A549 (cell line): Measurements from ENCODE around the gene DDX39B. TPM values are rescaled to one million over a fixed set of nuclear protein-coding genes. Genes with fewer than 3 reads are reported as not detected.

Experiments
- ATAC-seq, 2 experiments: fragments of 200-7000 bp in 1 of 2; fragments of >200 bp in 1 of 2; cut with Nextera tagmentation in 1 of 2; cut with Tn5 transposase in 1 of 2; 3 replicates each; pipeline versions ENCODE4 v1.8.0 to v1.9.1; 2018 to 2020; ENCODE audit warnings: mild to moderate bottlenecking in 1 of 2, moderate library complexity in 1 of 2
- CTCF ChIA-PET: fragments of 300-600 bp; sonication (Branson Sonifier 250); formaldehyde crosslinking; extraction: SDS; loops from one replicate; lab custom pipeline; 2021; ENCODE audit warnings: antibody characterized with exemption, inconsistent platforms; lab: Yijun Ruan, JAX
- POLR2A ChIA-PET: fragments of 350-600 bp; formaldehyde crosslinking; extraction: SDS; loops from one replicate; lab custom pipeline; 2021; ENCODE audit warnings: antibody characterized with exemption, inconsistent platforms; lab: Yijun Ruan, JAX
- DNase-seq, 2 experiments: peaks; one replicate each; pipeline versions ENCODE4 v3.0.0 to v3.0.0-alpha.2; 2011 to 2016; ENCODE audit warnings: low read depth in 1 of 2, low spot score in 1 of 2
- FAIRE-seq: peaks from 2 replicates; lab custom pipeline; 2011; peaks lifted over from hg19 to GRCh38; lab: Jason Lieb, UNC
- H3K27ac ChIP-seq, 2 experiments: fragments of >200 bp; sonication (Bioruptor Twin); formaldehyde crosslinking; 3 replicates each; pipeline ENCODE4 v1.5.1; 2016 to 2017
- H3K4me1 ChIP-seq: fragments of >200 bp; sonication (Bioruptor Twin); formaldehyde crosslinking; 3 replicates; pipeline ENCODE4 v1.6.1; 2016
- H3K4me2 ChIP-seq: fragments of >200 bp; sonication (Bioruptor Twin); formaldehyde crosslinking; 3 replicates; pipeline ENCODE4 v1.6.1; 2016
- H3K4me3 ChIP-seq: fragments of >200 bp; sonication (Bioruptor Twin); formaldehyde crosslinking; 3 replicates; pipeline ENCODE4 v1.5.1; 2016
- H3K9me3 ChIP-seq: fragments of >200 bp; sonication (Bioruptor Twin); formaldehyde crosslinking; 3 replicates; pipeline ENCODE4 v1.6.1; 2016
- EHF ChIP-seq: fragments of 250-450 bp; sonication (Bioruptor Pico); IDR thresholded peaks from 2 replicates; pipeline ENCODE4 v1.5.0; 2020; ENCODE audit warnings: mild to moderate bottlenecking
- EP300 ChIP-seq, 2 experiments: fragments of >200 bp; sonication (Bioruptor Twin); formaldehyde crosslinking; IDR thresholded peaks; 2 replicates in 1 of 2; 3 replicates in 1 of 2; pipeline ENCODE4 v1.6.1; 2016 to 2017
- FOSB ChIP-seq: fragments of 250-450 bp; sonication (Bioruptor Pico); IDR thresholded peaks from 2 replicates; pipeline ENCODE4 v1.5.0; 2020; ENCODE audit warnings: mild to moderate bottlenecking, moderate library complexity
- FOSL2 ChIP-seq, 2 experiments: fragments of 450-650 bp in 1 of 2; fragments of >200 bp in 1 of 2; sonication (Bioruptor Twin) in 1 of 2; formaldehyde crosslinking; IDR thresholded peaks; 2 replicates each; pipeline versions ENCODE4 v1.5.0 to v1.6.1; 2016 to 2020; ENCODE audit warnings: mild to moderate bottlenecking in 1 of 2, moderate library complexity in 1 of 2
- FOXS1 ChIP-seq: fragments of 250-450 bp; sonication (Bioruptor Pico); IDR thresholded peaks from 2 replicates; pipeline ENCODE4 v1.5.0; 2020; ENCODE audit warnings: mild to moderate bottlenecking, moderate library complexity
- GATA3 ChIP-seq: IDR thresholded peaks from 2 replicates; pipeline ENCODE4 v1.6.1; 2012; ENCODE audit warnings: borderline replicate concordance
- HOXA7 ChIP-seq: fragments of 250-450 bp; sonication (Bioruptor Pico); IDR thresholded peaks from 2 replicates; pipeline ENCODE4 v1.5.0; 2020; ENCODE audit warnings: mild to moderate bottlenecking, moderate library complexity
- JUN ChIP-seq, 2 experiments: fragments of >200 bp; sonication (Bioruptor Twin); formaldehyde crosslinking; IDR thresholded peaks; 2 replicates in 1 of 2; 3 replicates in 1 of 2; pipeline ENCODE4 v1.6.1; 2016 to 2017
- JUNB ChIP-seq: fragments of >200 bp; sonication (Bioruptor Twin); formaldehyde crosslinking; IDR thresholded peaks from 2 replicates; pipeline ENCODE4 v1.6.1; 2016
- KDM5A ChIP-seq: fragments of 200-600 bp; sonication (generic); IDR thresholded peaks from 2 replicates; pipeline ENCODE4 v1.6.1; 2016; ENCODE audit warnings: antibody characterized with exemption, mild to moderate bottlenecking
- MAFK ChIP-seq: fragments of 450-650 bp; IDR thresholded peaks from 2 replicates; pipeline ENCODE4 v1.6.1; 2014; ENCODE audit not compliant: partially characterized antibody
- NR3C1 ChIP-seq: fragments of >200 bp; sonication (Bioruptor Twin); formaldehyde crosslinking; IDR thresholded peaks from 3 replicates; pipeline ENCODE4 v1.6.1; 2017
- PHF8 ChIP-seq: fragments of 200-600 bp; sonication (generic); IDR thresholded peaks from 2 replicates; pipeline ENCODE4 v1.6.1; 2016; ENCODE audit warnings: low read depth, mild to moderate bottlenecking, antibody characterized with exemption, moderate library complexity, borderline replicate concordance
- POLR2AphosphoS2 ChIP-seq: conservative IDR thresholded peaks from 2 replicates; pipeline ENCODE4 v1.6.1; 2012; ENCODE audit warnings: low read length, improper control_type of control experiment, inconsistent platforms
- RARB ChIP-seq: fragments of 250-450 bp; sonication (Bioruptor Pico); IDR thresholded peaks from 2 replicates; pipeline ENCODE4 v1.8.0; 2021; ENCODE audit warnings: mild to moderate bottlenecking, moderate library complexity
- SMC3 ChIP-seq: fragments of >200 bp; sonication (Bioruptor Twin); formaldehyde crosslinking; IDR thresholded peaks from 3 replicates; pipeline ENCODE4 v1.6.1; 2018; ENCODE audit warnings: inconsistent platforms
- SREBF2 ChIP-seq: fragments of 450-650 bp; IDR thresholded peaks from 2 replicates; pipeline ENCODE4 v1.6.1; 2014; ENCODE audit warnings: mild to moderate bottlenecking, moderate library complexity
- ZC3H11A ChIP-seq: fragments of 450-650 bp; IDR thresholded peaks from 2 replicates; pipeline ENCODE4 v1.6.1; 2014; ENCODE audit warnings: antibody characterized with exemption, mild to moderate bottlenecking
- ZSCAN20 ChIP-seq: fragments of 250-450 bp; sonication (Bioruptor Pico); IDR thresholded peaks from 2 replicates; pipeline ENCODE4 v1.8.0; 2022; ENCODE audit warnings: mild to moderate bottlenecking, moderate library complexity
- WGBS: methylation state at CpG from one replicate; pipeline ENCODE4 v1.1.6; 2017; ENCODE audit errors: missing lambda C conversion rate; 5-methylcytosine and 5-hydroxymethylcytosine counted together
- polyA plus RNA-seq, 4 experiments: library from polyadenylated mRNA; depleted of rRNA in 3 of 4; stranded (reverse); fragments of >200 nt; fragmentation: RNase III in 1 of 4; extraction: RNeasy Plus Mini Kit Qiagen cat#74134 plus additional on column Dnase treatment in 1 of 4; gene quantifications; 2 replicates in 3 of 4; 3 replicates in 1 of 4; pipeline ENCODE4 v1.2.3, GENCODE V29; 2011 to 2017
- TF ChIP-seq, protein P1 (sequence below): fragments of 200-600 bp; sonication (generic); IDR thresholded peaks from 2 replicates; pipeline ENCODE4 v1.6.1; 2016; ENCODE audit warnings: antibody characterized with exemption, mild to moderate bottlenecking, moderate library complexity
- TF ChIP-seq, protein P2 (sequence below): fragments of 150-350 bp; IDR thresholded peaks from 2 replicates; pipeline ENCODE4 v1.6.1; 2014; ENCODE audit warnings: low read depth, mild to moderate bottlenecking, low read length
- TF ChIP-seq, protein P3 (sequence below): fragments of 250-450 bp; sonication (Bioruptor Pico); IDR thresholded peaks from 2 replicates; pipeline ENCODE4 v1.5.0; 2021; ENCODE audit warnings: mild to moderate bottlenecking, moderate library complexity, borderline replicate concordance
- TF ChIP-seq, protein P4 (sequence below): fragments of >200 bp; sonication (Bioruptor Twin); formaldehyde crosslinking; IDR thresholded peaks from 3 replicates; pipeline ENCODE4 v1.5.1; 2016

The DDX39B gene
- polyA plus RNA-seq, 2 of the 4 experiments (the other 2 are of a cell fraction): 267 to 441 TPM

DNA sequence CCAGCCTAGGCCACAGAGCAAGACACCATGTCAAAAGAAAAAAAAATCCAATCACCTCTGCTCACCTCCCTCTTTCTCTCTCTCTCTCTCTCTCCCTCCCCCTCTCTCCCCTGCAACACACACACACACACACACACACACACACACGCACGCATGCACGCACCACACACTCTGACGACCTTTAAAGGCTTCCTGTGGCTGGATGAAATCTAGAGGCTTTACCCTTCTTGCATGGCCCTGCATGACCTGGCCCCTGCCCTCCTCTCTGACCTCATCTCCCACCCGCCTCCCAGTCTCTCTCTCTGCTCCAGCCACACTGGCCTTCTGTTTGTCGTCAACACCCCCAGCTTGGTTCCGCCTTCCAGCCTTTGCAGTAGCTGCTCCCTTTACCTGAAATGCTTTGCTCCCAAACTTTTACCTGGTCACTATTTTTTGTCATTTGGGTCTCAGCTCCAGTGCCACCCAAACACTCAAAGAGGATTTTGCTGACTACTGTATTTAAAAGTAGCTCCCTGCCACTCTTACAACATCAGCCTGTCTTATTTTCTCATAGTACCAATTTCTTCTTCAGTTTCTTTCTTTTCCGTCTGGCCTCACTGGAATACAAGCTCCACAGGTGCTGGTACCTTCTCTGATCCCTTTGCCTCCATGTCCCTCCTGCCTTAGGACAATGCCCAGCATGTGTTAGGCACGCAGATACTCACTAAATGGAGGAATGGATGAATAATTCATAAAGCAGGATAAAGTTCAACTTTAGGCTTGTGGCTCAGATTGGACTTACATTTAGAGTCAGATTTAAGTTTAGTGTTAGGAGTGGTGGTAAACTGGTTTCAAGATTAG, 25.9 kb upstream of the DDX39B start:
- DNase-seq (no peak), FAIRE-seq (no peak), ATAC-seq (no peak)
- 78% methylated on average over 9 of the region's 9 CpGs for WGBS
- Histone ChIP-seq H3K4me3 (no peak overlapping the region), H3K4me1 (0 out of 3 replicates have a peak, but pooled peaks cover 4% of the 10 kb centered on the region), H3K27ac (no peak overlapping the region)
- POLR2A ChIA-PET: no interaction called here
- CTCF ChIA-PET: interaction anchor here (1.1 to 4.9 kb wide), 5 partner anchors 9 to 30 kb away, joined by 3 to 30 read pairs (median 5); partner anchors contain the start of gene LST1
- TF ChIP-seq MAFK: peak; percentile 51
- TF ChIP-seq POLR2AphosphoS2: no peak
- TF ChIP-seq, all 56 proteins: peak for 1
- H3K9me3 ChIP-seq: no peaks in the 10 kb centered on the region
- H3K4me2 ChIP-seq: no peak overlapping the region

DNA sequence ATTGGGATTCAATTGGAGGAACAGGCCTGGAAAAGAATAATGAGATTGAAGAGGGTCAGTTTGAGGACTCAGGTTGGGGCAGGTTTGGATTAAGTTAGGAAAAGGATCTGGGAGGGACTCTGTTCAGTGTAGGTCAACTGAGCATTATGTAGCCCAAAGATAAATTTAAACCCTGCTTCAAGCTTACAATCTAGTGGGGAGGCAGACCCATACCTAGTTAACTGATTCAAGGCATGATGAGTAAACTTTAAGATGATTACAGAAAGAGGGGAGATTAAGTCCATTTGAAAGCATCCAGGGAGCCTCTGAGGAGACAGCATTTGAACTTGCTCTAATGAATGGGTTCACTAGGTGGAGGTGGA, 18.9 kb upstream of the DDX39B start:
- TF ChIP-seq KDM5A (no peak), SMC3 (no peak), GATA3 (no peak), EHF (CRISPR knock-in tag) (no peak), MAFK (no peak), NR3C1 (no peak), JUNB (no peak), EP300 (IDR thresholded peaks at IDR 0.05) (no peak), JUN (IDR thresholded peaks at IDR 0.05) (no peak), RARB (CRISPR knock-in tag) (no peak), FOXS1 (CRISPR knock-in tag) (no peak), PHF8 (no peak), HOXA7 (no peak)
- TF ChIP-seq, protein P1, sequence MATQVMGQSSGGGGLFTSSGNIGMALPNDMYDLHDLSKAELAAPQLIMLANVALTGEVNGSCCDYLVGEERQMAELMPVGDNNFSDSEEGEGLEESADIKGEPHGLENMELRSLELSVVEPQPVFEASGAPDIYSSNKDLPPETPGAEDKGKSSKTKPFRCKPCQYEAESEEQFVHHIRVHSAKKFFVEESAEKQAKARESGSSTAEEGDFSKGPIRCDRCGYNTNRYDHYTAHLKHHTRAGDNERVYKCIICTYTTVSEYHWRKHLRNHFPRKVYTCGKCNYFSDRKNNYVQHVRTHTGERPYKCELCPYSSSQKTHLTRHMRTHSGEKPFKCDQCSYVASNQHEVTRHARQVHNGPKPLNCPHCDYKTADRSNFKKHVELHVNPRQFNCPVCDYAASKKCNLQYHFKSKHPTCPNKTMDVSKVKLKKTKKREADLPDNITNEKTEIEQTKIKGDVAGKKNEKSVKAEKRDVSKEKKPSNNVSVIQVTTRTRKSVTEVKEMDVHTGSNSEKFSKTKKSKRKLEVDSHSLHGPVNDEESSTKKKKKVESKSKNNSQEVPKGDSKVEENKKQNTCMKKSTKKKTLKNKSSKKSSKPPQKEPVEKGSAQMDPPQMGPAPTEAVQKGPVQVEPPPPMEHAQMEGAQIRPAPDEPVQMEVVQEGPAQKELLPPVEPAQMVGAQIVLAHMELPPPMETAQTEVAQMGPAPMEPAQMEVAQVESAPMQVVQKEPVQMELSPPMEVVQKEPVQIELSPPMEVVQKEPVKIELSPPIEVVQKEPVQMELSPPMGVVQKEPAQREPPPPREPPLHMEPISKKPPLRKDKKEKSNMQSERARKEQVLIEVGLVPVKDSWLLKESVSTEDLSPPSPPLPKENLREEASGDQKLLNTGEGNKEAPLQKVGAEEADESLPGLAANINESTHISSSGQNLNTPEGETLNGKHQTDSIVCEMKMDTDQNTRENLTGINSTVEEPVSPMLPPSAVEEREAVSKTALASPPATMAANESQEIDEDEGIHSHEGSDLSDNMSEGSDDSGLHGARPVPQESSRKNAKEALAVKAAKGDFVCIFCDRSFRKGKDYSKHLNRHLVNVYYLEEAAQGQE: no peak
- FAIRE-seq: no peak
- no peak; a peak in 1 of 6 replicates for ATAC-seq
- Histone ChIP-seq H3K4me3 (no peak overlapping the region), H3K4me1 (peaks cover 27% of the 10 kb centered on the region), H3K9me3 (no peaks in the 10 kb centered on the region), H3K27ac (peak overlapping the region in 1 of 2 experiments; percentile 74; a peak in 2 of 6 replicates), H3K4me2 (peak overlapping the region; percentile 45)
- DNase-seq: no peak
- POLR2A ChIA-PET: no interaction called here
- CTCF ChIA-PET: interaction anchor here (1.4 to 3.7 kb wide), 4 partner anchors 10 to 67 kb away, joined by 4 to 10 read pairs (median 4); no protein-coding TSS in a partner anchor

DNA sequence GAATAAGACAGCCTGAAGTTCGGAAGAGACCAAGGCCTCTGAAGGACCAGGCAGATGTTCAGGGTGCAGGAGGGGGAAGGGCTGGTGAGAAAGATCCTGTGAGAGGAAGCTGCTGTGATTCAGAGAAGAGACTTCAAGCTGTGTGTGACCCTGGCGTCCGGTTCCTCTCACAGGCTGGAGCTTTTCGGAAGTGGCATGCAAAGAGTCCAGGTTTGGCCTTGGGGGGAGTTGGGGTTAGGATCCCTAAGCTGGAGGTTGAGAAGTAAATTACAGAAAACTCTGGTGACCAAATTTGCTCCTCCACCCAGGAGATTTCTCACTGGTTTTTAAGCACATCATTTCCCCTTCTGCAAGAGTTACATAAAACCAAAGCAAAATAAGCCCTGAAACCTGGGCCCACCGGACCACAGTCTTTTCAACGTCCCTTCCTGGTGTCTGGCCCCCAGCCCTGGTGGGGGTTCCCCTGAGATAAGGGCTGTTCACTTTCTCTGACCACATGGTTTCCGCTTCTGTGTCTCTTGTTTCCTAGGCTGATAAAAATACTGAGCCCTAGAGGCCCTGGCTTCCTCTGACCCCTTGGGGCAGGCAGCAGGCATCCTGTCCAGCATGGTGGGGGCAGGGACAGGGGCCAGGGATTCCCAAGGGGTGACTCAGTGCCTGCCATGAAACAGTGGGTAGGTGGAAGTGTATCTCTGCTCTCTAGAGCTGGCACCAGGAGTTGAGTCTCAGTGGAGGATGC, 18.3 kb upstream of the DDX39B start:
- Histone ChIP-seq H3K4me1 (peaks cover 27% of the 10 kb centered on the region), H3K9me3 (no peaks in the 10 kb centered on the region), H3K4me2 (peak overlapping the region; percentile 45), H3K4me3 (no peak overlapping the region), H3K27ac (peak overlapping the region; percentile 33 to 74; a peak in 4 of 6 replicates)
- ATAC-seq: peak; percentile 64 to 80; a peak in 3 of 6 replicates
- ChIA-PET POLR2A (no interaction called here), CTCF (interaction anchor here (1.4 to 3.7 kb wide), 5 partner anchors 9 to 67 kb away, joined by 4 to 10 read pairs (median 4); partner anchors contain the start of gene LTB)
- FAIRE-seq: no peak
- 56% methylated on average over 7 of the region's 7 CpGs for WGBS
- DNase-seq: peak in 1 of 2 experiments; percentile 12
- TF ChIP-seq FOSB (CRISPR knock-in tag): no peak
- no peak for TF ChIP-seq JUNB
- TF ChIP-seq, protein P2, sequence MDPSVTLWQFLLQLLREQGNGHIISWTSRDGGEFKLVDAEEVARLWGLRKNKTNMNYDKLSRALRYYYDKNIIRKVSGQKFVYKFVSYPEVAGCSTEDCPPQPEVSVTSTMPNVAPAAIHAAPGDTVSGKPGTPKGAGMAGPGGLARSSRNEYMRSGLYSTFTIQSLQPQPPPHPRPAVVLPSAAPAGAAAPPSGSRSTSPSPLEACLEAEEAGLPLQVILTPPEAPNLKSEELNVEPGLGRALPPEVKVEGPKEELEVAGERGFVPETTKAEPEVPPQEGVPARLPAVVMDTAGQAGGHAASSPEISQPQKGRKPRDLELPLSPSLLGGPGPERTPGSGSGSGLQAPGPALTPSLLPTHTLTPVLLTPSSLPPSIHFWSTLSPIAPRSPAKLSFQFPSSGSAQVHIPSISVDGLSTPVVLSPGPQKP: no peak
- TF ChIP-seq FOSL2 (IDR thresholded peaks at IDR 0.05): no peak
- TF ChIP-seq FOSL2 (CRISPR knock-in tag; IDR thresholded peaks at IDR 0.05): no peak
- no peak for TF ChIP-seq KDM5A
- TF ChIP-seq ZC3H11A: no peak
- TF ChIP-seq EHF (CRISPR knock-in tag): no peak
- TF ChIP-seq ZSCAN20 (CRISPR knock-in tag): no peak
- no peak for TF ChIP-seq SREBF2
- TF ChIP-seq, protein P3, sequence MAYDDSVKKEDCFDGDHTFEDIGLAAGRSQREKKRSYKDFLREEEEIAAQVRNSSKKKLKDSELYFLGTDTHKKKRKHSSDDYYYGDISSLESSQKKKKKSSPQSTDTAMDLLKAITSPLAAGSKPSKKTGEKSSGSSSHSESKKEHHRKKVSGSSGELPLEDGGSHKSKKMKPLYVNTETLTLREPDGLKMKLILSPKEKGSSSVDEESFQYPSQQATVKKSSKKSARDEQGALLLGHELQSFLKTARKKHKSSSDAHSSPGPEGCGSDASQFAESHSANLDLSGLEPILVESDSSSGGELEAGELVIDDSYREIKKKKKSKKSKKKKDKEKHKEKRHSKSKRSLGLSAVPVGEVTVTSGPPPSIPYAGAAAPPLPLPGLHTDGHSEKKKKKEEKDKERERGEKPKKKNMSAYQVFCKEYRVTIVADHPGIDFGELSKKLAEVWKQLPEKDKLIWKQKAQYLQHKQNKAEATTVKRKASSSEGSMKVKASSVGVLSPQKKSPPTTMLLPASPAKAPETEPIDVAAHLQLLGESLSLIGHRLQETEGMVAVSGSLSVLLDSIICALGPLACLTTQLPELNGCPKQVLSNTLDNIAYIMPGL (CRISPR knock-in tag): no peak
- TF ChIP-seq, protein P4, sequence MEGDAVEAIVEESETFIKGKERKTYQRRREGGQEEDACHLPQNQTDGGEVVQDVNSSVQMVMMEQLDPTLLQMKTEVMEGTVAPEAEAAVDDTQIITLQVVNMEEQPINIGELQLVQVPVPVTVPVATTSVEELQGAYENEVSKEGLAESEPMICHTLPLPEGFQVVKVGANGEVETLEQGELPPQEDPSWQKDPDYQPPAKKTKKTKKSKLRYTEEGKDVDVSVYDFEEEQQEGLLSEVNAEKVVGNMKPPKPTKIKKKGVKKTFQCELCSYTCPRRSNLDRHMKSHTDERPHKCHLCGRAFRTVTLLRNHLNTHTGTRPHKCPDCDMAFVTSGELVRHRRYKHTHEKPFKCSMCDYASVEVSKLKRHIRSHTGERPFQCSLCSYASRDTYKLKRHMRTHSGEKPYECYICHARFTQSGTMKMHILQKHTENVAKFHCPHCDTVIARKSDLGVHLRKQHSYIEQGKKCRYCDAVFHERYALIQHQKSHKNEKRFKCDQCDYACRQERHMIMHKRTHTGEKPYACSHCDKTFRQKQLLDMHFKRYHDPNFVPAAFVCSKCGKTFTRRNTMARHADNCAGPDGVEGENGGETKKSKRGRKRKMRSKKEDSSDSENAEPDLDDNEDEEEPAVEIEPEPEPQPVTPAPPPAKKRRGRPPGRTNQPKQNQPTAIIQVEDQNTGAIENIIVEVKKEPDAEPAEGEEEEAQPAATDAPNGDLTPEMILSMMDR: no peak
